HG03469 (cell line): ENCODE data around the gene ATG9B.
A peak's percentile ranks its signal among the peaks of the same experiment; 100 is the strongest.
"Not testable (repeated sequence)": the region's sequence is repeated elsewhere in the genome, so short reads cannot be mapped to it uniquely, and the experiment has no call there.

Experiments used
- ATAC-seq: cut with Tn5 transposase; IDR thresholded peaks from one replicate; pipeline ENCODE4 v1.9.1; 2021; ENCODE audit warnings: mild to moderate bottlenecking, moderate library complexity, moderate number of reproducible peaks; ENCODE audit not compliant: unreplicated experiment

Gene ATG9B

GRCh38 chr7:151039850-151040548 lies 15.7 kb upstream of the ATG9B start:
- no peak for ATAC-seq

GRCh38 chr7:151038951-151039849 lies 14.9 kb upstream of the ATG9B start:
- ATAC-seq = no peak

GRCh38 chr7:151035902-151036301 lies 11.6 kb upstream of the ATG9B start:
- ATAC-seq = no peak

- no peak for ATAC-seq
These were observed 10.9 kb upstream of the ATG9B start for GRCh38 chr7:151035026-151035717.

- no peak for ATAC-seq
These were observed 10.2 kb upstream of the ATG9B start for GRCh38 chr7:151034312-151035025.

GRCh38 chr7:151033864-151034249 lies 9.6 kb upstream of the ATG9B start:
- no peak for ATAC-seq

GRCh38 chr7:151032936-151033863 lies 8.9 kb upstream of the ATG9B start:
- no peak for ATAC-seq

- ATAC-seq = no peak
These were observed 6.7 kb upstream of the ATG9B start for GRCh38 chr7:151031011-151031410.

DNA sequence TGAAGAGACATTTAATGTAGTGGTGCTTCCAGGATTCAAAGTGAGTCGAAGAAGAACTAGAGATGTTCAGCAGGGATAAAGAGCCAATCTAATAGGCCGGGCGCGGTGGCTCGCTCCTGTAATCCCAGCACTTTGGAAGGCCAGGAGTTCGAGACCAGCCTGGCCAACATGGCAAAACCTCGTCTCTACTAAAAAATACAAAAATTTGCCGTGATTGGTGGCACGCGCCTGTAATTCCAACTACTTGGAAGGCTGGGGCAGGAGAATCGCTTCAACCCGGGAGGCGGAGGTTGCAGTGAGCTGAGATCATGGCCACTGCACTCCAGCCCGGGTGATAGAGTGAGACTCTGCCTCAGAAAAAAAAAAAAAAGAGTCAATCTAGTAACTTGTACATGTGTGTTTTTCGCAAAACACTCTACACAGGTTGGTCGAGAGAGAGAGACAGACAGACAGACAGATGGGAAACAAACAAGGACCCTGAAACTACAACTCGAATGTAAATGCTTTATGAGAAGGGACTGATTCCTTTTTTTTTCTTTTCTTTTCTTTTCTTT lies 4.7 kb upstream of the ATG9B start:
- ATAC-seq = no peak

DNA sequence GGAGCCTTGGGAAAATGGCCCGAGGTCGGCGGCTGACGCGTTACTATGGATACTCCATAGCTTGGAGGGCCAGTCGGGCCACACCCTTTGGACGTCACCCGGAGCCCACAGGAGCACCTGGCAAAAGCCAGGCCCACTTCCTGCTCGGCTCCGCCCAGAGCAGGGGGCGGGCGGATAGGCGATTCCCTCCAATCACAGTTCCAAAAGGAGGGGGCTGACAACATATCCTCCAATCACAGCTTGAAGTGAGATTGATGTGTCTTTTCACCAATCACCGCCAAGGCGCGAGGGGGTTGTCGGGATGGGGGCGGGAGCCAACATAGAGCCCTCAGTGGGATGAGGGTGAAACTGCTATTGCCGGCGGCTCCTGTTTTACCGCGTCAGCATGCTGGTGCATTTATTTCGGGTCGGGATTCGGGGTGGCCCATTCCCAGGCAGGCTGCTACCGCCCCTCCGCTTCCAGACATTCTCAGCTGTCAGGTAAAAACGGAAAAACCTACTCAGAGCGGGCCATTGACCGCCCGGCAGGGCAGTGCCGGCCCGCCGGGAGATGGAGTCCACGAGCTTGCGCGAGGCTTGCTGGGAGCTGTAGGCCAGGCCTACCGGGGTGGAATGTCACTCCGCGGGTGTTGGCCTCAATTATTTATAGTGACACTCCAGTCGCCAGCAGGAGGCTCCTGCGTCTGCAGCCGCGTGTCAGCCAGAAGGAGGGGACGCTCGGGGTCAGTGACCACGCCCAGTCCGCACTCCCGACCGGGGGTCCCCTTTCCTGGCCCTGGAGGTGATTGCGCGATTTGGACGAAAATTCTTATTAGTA lies 4.0 kb upstream of the ATG9B start, which contains the start of gene ABCB8:
TSS of gene ABCB8 (plus strand) at position 320 of the 817 bp plus-strand sequence. CDS start at position 386, 66 bp downstream.
- ATAC-seq = peak; percentile 90

DNA sequence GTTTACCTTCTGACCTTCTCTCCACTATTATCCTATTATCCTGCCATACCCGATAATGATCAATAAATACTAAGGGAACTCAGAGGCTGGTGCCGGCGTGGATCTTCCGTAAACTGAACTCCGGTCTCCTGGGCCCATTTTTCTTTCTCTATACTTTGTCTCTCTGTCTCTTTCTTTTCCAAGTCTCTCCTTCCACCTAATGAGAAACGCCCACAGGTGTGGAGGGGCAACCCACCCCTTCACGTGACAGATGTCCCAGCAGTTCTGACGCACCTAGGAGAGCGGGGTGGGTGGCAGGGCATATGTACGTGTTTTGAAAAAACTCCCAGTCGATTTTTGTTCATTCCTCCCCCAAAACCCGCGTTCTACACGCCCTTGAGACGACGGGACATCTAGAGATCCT lies 3.4 kb upstream of the ATG9B start:
- ATAC-seq = not testable (repeated sequence)

DNA sequence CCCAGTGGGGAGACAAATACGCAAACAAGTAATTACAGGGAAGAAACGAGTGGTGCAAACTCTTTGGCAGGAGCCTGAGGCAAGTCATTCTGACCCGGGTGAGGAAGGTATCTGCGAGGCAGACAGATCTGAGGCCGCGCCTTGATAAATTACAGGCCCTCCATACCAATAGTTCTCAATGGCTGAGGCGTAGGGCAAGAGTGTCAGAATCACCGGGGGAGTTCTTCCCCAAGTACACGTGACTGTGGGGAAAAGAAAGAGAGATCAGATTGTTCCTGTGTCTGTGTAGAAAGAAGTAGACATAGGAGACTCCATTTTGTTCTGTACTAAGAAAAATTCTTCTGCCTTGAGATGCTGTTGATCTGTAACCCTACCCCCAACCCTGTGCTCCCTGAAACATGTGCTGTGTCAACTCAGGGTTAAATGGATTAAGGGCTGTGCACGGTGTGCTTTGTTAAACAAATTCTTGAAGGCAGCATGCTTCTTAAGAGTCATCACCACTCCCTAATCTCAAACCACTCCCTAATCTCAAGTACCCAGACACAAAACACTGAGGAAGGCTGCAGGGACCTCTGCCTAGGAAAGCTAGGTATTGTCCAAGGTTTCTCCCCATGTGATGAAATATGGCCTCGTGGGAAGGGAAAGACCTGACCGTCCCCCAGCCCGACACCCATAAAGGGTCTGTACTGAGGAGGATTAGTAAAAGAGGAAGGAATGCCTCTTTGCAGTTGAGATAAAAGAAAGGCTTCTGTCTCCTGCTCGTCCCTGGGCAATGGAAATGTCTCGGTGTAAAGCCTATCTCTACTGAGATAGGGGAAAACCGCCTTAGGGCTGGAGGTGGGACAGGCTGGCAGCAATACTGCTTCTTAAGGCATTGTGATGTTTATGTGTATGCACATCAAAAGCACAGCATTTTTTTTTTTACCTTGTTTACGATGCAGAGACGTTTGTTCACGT lies 2.8 kb upstream of the ATG9B start:
- not testable (repeated sequence) for ATAC-seq

DNA sequence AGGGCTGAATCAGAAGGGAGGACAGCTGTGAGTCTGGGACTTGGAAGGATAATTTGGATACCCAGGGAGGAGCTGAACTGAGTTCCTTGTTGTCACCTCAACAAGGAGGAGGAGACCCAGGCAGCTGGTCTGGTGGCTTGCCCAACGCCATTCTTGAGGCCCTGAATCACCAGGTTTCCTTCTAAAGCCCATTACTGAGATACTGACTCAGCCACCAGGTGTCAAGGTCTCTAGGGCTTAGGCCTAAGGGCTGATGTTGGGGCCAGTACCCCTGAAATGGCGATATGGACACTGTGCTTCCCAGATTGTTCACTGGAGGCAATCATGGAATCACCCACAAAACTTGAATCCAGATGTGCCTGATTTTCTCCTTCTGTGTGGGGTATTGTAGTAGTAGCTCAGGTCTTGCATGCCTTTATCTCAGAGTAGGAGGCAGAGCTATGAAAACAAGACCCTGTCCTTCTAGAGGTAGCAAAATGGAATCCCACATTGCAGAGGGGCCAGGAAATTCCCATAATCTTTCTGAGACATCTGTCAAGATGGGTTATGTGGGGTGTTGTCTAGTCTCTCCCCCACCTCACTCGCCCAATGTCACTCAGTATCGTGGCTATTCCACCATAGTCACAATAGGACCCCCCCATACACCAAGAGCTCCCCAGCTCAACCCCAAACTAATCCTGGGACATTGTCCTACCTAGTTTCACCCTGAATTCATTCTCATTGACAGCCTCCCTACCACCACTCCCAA lies 1.8 kb upstream of the ATG9B start:
- no peak for ATAC-seq

DNA sequence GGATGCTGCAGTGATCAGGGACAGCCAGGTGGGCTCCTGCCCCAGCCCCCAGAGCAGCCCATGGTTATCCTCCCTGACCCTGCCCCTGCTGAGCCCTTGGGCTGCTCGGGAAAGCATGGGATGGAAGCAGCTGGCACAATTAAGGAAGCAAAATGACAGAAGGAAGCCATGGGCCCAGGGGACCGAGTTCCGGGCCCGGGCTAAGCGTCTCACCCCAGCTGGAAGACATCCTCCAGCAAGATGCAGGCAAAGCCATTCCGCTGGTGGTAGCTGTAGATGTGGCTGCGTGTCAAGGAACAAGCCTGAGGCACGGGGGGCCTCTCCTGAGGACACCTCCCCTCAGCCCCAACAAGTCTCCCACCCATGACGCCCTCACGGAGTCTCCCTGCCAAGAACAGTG lies 1.1 kb downstream of the ATG9B start:
- ATAC-seq = no peak

GRCh38 chr7:151020231-151020630 lies 4.1 kb downstream of the ATG9B start:
- ATAC-seq = no peak

GRCh38 chr7:151019130-151019447 lies 5.2 kb downstream of the ATG9B start:
- ATAC-seq = no peak
